ENCODE data around the gene ADORA3. TPM values are rescaled to one million over a fixed set of nuclear protein-coding genes. Genes with fewer than 3 reads are reported as not detected.

ADORA3 gene
- total and polyA plus RNA-seq, 10 of the 15 experiments (the other 5 are each of a cell fraction or from before 2014, with no cell fraction given) = 0.14 to 0.29 (median 0.18) TPM; not detected in 2

DNA sequence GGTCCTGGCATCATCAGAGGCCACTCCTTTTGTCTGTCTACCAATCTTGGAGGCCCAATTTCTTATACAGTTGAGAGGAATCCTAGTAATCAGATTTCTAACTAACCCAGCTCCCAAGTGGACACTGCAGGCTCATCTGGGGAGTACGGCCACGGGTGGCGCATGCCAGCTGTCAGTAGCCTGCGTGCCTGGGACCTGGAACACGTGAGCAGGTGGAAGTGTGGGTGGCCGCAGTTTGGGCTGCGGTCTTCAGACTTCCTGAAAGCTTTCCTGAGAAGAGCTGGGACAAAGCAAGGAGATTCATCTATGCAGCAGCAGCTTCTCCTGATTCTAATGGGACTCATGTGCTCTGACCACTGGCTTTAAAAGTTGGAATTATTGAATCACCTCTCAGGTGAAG is 12.4 kb downstream of the ADORA3 start:
- intact Hi-C loops (cut with micrococcal nuclease; ENCODE audit: unreplicated experiment) (no loop called here), in situ Hi-C loops (cut with MboI) (loop anchor here (25.0 kb wide), 1 partner anchor 871 kb away; no protein-coding TSS in a partner anchor)
- TF ChIP-seq ETV6 (conservative IDR thresholded peaks at IDR 0.05 in 1 of 2, IDR thresholded peaks at IDR 0.05 in 1 of 2; ENCODE audit: borderline replicate concordance in 1 of 2, low read depth in 1 of 2) = no peak
- TF ChIP-seq SMAD1 (IDR thresholded peaks at IDR 0.05; ENCODE audit: low read depth, partially characterized antibody) = no peak
- ChIA-PET CTCF (interaction anchor here (0.6 to 1.3 kb wide), 3 partner anchors 9 to 276 kb away, joined by 3 to 6 read pairs (median 3); no protein-coding TSS in a partner anchor), RAD21 (ENCODE audit: unreplicated experiment) (interaction anchor here (1.5 kb wide), 1 partner anchor 9 kb away, joined by 4 read pairs; no protein-coding TSS in a partner anchor), SMC1A (ENCODE audit: uncharacterized antibody, unreplicated experiment) (interaction anchor here (0.8 to 1.6 kb wide), 4 partner anchors 9 to 256 kb away, joined by 3 read pairs; partner anchors contain the start of genes ADORA3 and TMIGD3), POLR2A (no interaction called here)
- Histone ChIP-seq H3K27ac (ENCODE audit: control insufficient read depth, insufficient read depth) (no peak overlapping the region), H2AFZ (ENCODE audit: control insufficient read depth, low read depth, low read length) (no peak overlapping the region), H4K20me1 (ENCODE audit: control insufficient read depth, insufficient read depth) (no peaks in the 10 kb centered on the region), H3K9me3 (replicated peaks; ENCODE audit: control insufficient read depth, insufficient read depth, low read length) (no peaks in the 10 kb centered on the region; the same call in none of the 3 replicates), H3K79me2 (ENCODE audit: control insufficient read depth, insufficient read depth, low read length) (no peaks in the 10 kb centered on the region), H3K9ac (ENCODE audit: control insufficient read depth, insufficient read depth, low read length) (no peak overlapping the region), H3K27me3 (replicated peaks in 1 of 2; ENCODE audit: control insufficient read depth in 2 of 2, insufficient read depth in 2 of 2, low read length in 1 of 2) (no peaks in the 10 kb centered on the region), H3K4me1 (ENCODE audit: control insufficient read depth, insufficient read depth, low read length) (no peaks in the 10 kb centered on the region), H3K4me2 (ENCODE audit: control insufficient read depth, insufficient read depth) (no peak overlapping the region), H3K36me3 (ENCODE audit: control insufficient read depth in 2 of 2, insufficient read depth in 2 of 2, low read length in 1 of 2) (no peaks in the 10 kb centered on the region), H3K4me3 (no peak overlapping the region)
- DNase-seq (ENCODE audit: low read depth, low spot score) (no peak), ATAC-seq (no peak), FAIRE-seq (no peak)
- WGBS (ENCODE audit: insufficient coverage, insufficient replicate concordance, low lambda C conversion rate, missing lambda C conversion rate) = 56% methylated on average over 7 of the region's 7 CpGs
- no TSS peak for BruUV-seq (replicated peaks)

DNA sequence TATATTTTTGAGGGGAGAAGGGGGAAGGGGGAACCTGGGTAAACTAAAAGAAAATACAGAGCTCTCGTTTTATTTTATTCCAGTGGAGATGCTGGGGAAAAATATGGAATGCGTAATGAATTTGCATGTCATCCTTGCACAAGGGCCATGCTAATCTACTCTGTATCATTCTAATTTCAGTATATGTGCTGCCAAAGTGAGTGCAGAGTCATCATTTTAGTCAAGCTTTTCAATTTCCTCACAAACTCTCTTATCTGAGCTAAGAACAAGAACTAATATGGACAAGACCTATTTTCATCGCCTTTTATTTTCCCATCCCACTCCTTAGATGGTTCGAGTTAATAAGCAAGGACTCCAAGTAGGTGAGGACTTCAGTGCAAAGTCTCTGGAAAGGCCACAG is 13.2 kb downstream of the ADORA3 start:
- in situ Hi-C loops (cut with MboI) = loop anchor here (25.0 kb wide), 1 partner anchor 872 kb away; no protein-coding TSS in a partner anchor
- no peaks in the 10 kb centered on the region; the same call in 2 of the 3 replicates for H3K9me3 ChIP-seq (replicated peaks; ENCODE audit: control insufficient read depth, insufficient read depth, low read length)
- ChIA-PET RAD21 (ENCODE audit: unreplicated experiment) (no interaction called here), SMC1A (ENCODE audit: uncharacterized antibody, unreplicated experiment) (interaction anchor here (0.8 to 1.6 kb wide), 8 partner anchors 8 to 257 kb away, joined by 3 to 5 read pairs (median 3); partner anchors contain the start of genes ADORA3 and TMIGD3), CTCF (interaction anchor here (0.8 to 1.3 kb wide), 6 partner anchors 8 to 277 kb away, joined by 3 to 6 read pairs (median 3); partner anchors contain the start of genes ADORA3 and TMIGD3), POLR2A (no interaction called here)
- H3K9ac ChIP-seq (ENCODE audit: control insufficient read depth, insufficient read depth, low read length) = no peak overlapping the region
- BruUV-seq (replicated peaks) = no TSS peak
- intact Hi-C loops (cut with micrococcal nuclease; ENCODE audit: unreplicated experiment) = no loop called here
- 55% methylated on average over 4 of the region's 4 CpGs for WGBS (ENCODE audit: insufficient coverage, insufficient replicate concordance, low lambda C conversion rate, missing lambda C conversion rate)
- H3K27me3 ChIP-seq (replicated peaks in 1 of 2; ENCODE audit: control insufficient read depth in 2 of 2, insufficient read depth in 2 of 2, low read length in 1 of 2) = no peaks in the 10 kb centered on the region
- H3K36me3 ChIP-seq (ENCODE audit: control insufficient read depth in 2 of 2, insufficient read depth in 2 of 2, low read length in 1 of 2) = no peaks in the 10 kb centered on the region
- H3K79me2 ChIP-seq (ENCODE audit: control insufficient read depth, insufficient read depth, low read length) = no peaks in the 10 kb centered on the region
- H3K4me3 ChIP-seq = no peak overlapping the region
- no peak overlapping the region for H3K27ac ChIP-seq (ENCODE audit: control insufficient read depth, insufficient read depth)
- no peak overlapping the region for H3K4me2 ChIP-seq (ENCODE audit: control insufficient read depth, insufficient read depth)
- no peak overlapping the region for H2AFZ ChIP-seq (ENCODE audit: control insufficient read depth, low read depth, low read length)
- H4K20me1 ChIP-seq (ENCODE audit: control insufficient read depth, insufficient read depth) = no peaks in the 10 kb centered on the region
- TF ChIP-seq FOXK2 (IDR thresholded peaks at IDR 0.05) = no peak
- TF ChIP-seq EGR1 (IDR thresholded peaks at IDR 0.05; ENCODE audit: borderline replicate concordance in 1 of 2, low read depth in 2 of 2, low read length in 2 of 2) = no peak
- TF ChIP-seq, protein P1, sequence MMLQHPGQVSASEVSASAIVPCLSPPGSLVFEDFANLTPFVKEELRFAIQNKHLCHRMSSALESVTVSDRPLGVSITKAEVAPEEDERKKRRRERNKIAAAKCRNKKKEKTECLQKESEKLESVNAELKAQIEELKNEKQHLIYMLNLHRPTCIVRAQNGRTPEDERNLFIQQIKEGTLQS (IDR thresholded peaks at IDR 0.05; ENCODE audit: borderline replicate concordance, extremely low read depth, low read depth, low read length) = no peak
- TF ChIP-seq CHD1 (IDR thresholded peaks at IDR 0.05; ENCODE audit: low read depth, low read length) = no peak
- TF ChIP-seq, protein P2, sequence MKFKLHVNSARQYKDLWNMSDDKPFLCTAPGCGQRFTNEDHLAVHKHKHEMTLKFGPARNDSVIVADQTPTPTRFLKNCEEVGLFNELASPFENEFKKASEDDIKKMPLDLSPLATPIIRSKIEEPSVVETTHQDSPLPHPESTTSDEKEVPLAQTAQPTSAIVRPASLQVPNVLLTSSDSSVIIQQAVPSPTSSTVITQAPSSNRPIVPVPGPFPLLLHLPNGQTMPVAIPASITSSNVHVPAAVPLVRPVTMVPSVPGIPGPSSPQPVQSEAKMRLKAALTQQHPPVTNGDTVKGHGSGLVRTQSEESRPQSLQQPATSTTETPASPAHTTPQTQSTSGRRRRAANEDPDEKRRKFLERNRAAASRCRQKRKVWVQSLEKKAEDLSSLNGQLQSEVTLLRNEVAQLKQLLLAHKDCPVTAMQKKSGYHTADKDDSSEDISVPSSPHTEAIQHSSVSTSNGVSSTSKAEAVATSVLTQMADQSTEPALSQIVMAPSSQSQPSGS (IDR thresholded peaks at IDR 0.05; ENCODE audit: low read length) = no peak
- no peak for TF ChIP-seq ZNF384 (IDR thresholded peaks at IDR 0.05; ENCODE audit: borderline replicate concordance, low read depth, low read length)
- TF ChIP-seq JUND (IDR thresholded peaks at IDR 0.05; ENCODE audit: low read depth, low read length) = no peak
- FAIRE-seq (no peak), DNase-seq (ENCODE audit: low read depth, low spot score) (no peak), ATAC-seq (no peak)
- no peaks in the 10 kb centered on the region for H3K4me1 ChIP-seq (ENCODE audit: control insufficient read depth, insufficient read depth, low read length)
